Measurements from ENCODE around the gene NPDC1. TPM values are rescaled to one million over a fixed set of nuclear protein-coding genes. Genes with fewer than 3 reads are reported as not detected.
A peak's percentile ranks its signal among the peaks of the same experiment; 100 is the strongest.

Gene NPDC1
- total and polyA plus RNA-seq, 2 of the 8 experiments (the other 6 are each of a cell fraction or from before 2014, with no cell fraction given): 26.2 to 44.1 TPM

- Histone ChIP-seq H4K5ac (ENCODE audit: insufficient read length, low read depth, low read length) (no peak overlapping the region), H2BK120ac (replicated peaks; ENCODE audit: low read depth, low read length) (no peak overlapping the region), H3K56ac (replicated peaks; ENCODE audit: insufficient read length, low read depth, low read length) (no peak overlapping the region), H4K91ac (replicated peaks; ENCODE audit: insufficient read length, low read length) (peak overlapping the region; percentile 84), H3K36me3 (ENCODE audit: control insufficient read depth in 2 of 4, insufficient read depth in 4 of 4, low read length in 3 of 4) (no peaks in the 10 kb centered on the region; a peak in 1 of 8 replicates), H2BK20ac (ENCODE audit: low read length) (no peak overlapping the region), H3K14ac (ENCODE audit: insufficient read length) (no peak overlapping the region), H2BK5ac (ENCODE audit: low read depth, low read length) (no peak overlapping the region), H2BK15ac (ENCODE audit: low read length) (peak overlapping the region; percentile 72; the same call in 1 of the 2 replicates), H3K27ac (ENCODE audit: low read depth, low read length) (no peak overlapping the region), H3K4me1 (replicated peaks in 1 of 4; ENCODE audit: control insufficient read depth in 3 of 4, insufficient read depth in 4 of 4, low read length in 3 of 4) (peaks cover 0 to 20% (median 12%) of the 10 kb centered on the region in 4 experiments; a peak in 6 of 7 replicates), H4K20me1 (replicated peaks in 1 of 2; ENCODE audit: control insufficient read depth in 1 of 2, insufficient read depth in 2 of 2, low read length in 2 of 2) (peaks cover 0 to 7% of the 10 kb centered on the region in 2 experiments), H2AFZ (ENCODE audit: low read length) (peak overlapping the region; percentile 90; the same call in 1 of the 2 replicates), H3K23me2 (ENCODE audit: low read depth, low read length) (peaks cover 13% of the 10 kb centered on the region; the same call in 1 of the 2 replicates), H4K8ac (ENCODE audit: extremely low read depth, insufficient read depth, low read length) (peak overlapping the region; percentile 74), H2AK5ac (ENCODE audit: low read depth, low read length) (no peak overlapping the region), H3K79me1 (ENCODE audit: low read depth, low read length) (no peaks in the 10 kb centered on the region), H2BK12ac (ENCODE audit: low read depth, low read length) (no peak overlapping the region), H3K79me2 (ENCODE audit: control insufficient read depth in 1 of 2, insufficient read depth in 2 of 2, low read length in 2 of 2) (no peaks in the 10 kb centered on the region), H3K9me3 (ENCODE audit: insufficient read depth in 2 of 2, low read depth in 1 of 2, low read length in 1 of 2) (no peaks in the 10 kb centered on the region), H3K18ac (ENCODE audit: extremely low read depth, low read length) (no peak overlapping the region), H3K4me2 (ENCODE audit: insufficient read depth in 1 of 2, low read depth in 2 of 2, low read length in 2 of 2) (peak overlapping the region; percentile 97 to 99), H3K27me3 (replicated peaks in 1 of 4; ENCODE audit: control insufficient read depth in 3 of 4, extremely low read depth in 1 of 4, insufficient read depth in 3 of 4, low read length in 3 of 4) (peaks cover 20 to 49% (median 34%) of the 10 kb centered on the region in 4 experiments), H3K4ac (replicated peaks; ENCODE audit: insufficient read length, low read depth, low read length) (no peak overlapping the region), H3K23ac (ENCODE audit: insufficient read length) (no peak overlapping the region), H3K9ac (replicated peaks in 1 of 4; ENCODE audit: extremely low read depth in 1 of 4, low read depth in 3 of 4, low read length in 3 of 4) (no peak overlapping the region; a peak in 1 of 7 replicates), H3K4me3 (ENCODE audit: extremely low read depth in 1 of 4, insufficient read depth in 2 of 4, low read depth in 3 of 4, low read length in 4 of 4) (peak overlapping the region; percentile 33 to 57 (median 42); a peak in 7 of 8 replicates)
- FAIRE-seq (no peak), DNase-seq (ENCODE audit: low read depth in 1 of 2, low spot score in 2 of 2) (peak in 1 of 2 experiments; percentile 81)
- WGBS, 2 experiments (ENCODE audit: extremely low coverage in 1 of 2, insufficient coverage in 1 of 2, insufficient read length in 1 of 2, insufficient replicate concordance in 2 of 2, low coverage in 1 of 2, low lambda C conversion rate in 2 of 2, missing lambda C conversion rate in 1 of 2): 13% methylated on average over 36 of the region's 51 CpGs; no CpG with 5 or more reads in 1 of the 2 experiments
- ChIA-PET POLR2A (ENCODE audit: partially characterized antibody) (interaction anchor here (1.1 kb wide), 2 partner anchors 8 to 232 kb away, joined by 3 to 4 read pairs; partner anchors contain the start of gene MAN1B1), CTCF (ENCODE audit: partially characterized antibody) (interaction anchor here (1.8 to 2.8 kb wide), 3 partner anchors 8 to 11 kb away, joined by 8 to 19 read pairs (median 10); partner anchors contain the start of gene SAPCD2)
- peak; percentile 55 for TF ChIP-seq EZH2 (IDR thresholded peaks at IDR 0.05; ENCODE audit: low read depth, low read length, severe bottlenecking)
- TF ChIP-seq SRF (IDR thresholded peaks at IDR 0.05; ENCODE audit: low read depth, low read length): no peak
- TF ChIP-seq RNF2 (IDR thresholded peaks at IDR 0.05; ENCODE audit: borderline replicate concordance, low read depth, low read length, missing control alignments, poor library complexity, severe bottlenecking): peak; percentile 47
- no peak for TF ChIP-seq GABPA (IDR thresholded peaks at IDR 0.05; ENCODE audit: borderline replicate concordance, insufficient read depth, low read length)
- TF ChIP-seq NRF1 (IDR thresholded peaks at IDR 0.05; ENCODE audit: low read depth, low read length): no peak
- TF ChIP-seq POU5F1 (IDR thresholded peaks at IDR 0.05; ENCODE audit: low read depth, low read length): no peak
- TF ChIP-seq BCL11A (IDR thresholded peaks at IDR 0.05; ENCODE audit: low read depth in 2 of 2, low read length in 2 of 2): no peak
- TF ChIP-seq MAX (IDR thresholded peaks at IDR 0.05): peak; percentile 37
- no peak for TF ChIP-seq CHD1 (IDR thresholded peaks at IDR 0.05; ENCODE audit: low read depth, low read length)
- TF ChIP-seq ZNF274 (IDR thresholded peaks at IDR 0.05; ENCODE audit: borderline replicate concordance, extremely low read depth, low read length): no peak
- peak; percentile 18; the same call in 1 of the 2 replicates for TF ChIP-seq SUZ12 (IDR thresholded peaks at IDR 0.05; ENCODE audit: low read length)
Measured at GRCh38 chr9:137078701-137079400, 32.9 kb upstream of the NPDC1 start.
